Stimulated activated memory B cell treated with anti-CD40 and anti-IgM and Interleukin-4, amounts not matched to agents 10 μg/mL and 1 μg/mL and 100 μg/mL, for 72 hours (primary cell): ENCODE data around the gene LDHAL6A.

Source experiments
- ATAC-seq: fragments of 150-1000 bp; cut with Tn5 transposase; 2 replicates; pipeline ENCODE4 v1.10.0; 2021
- H3K27ac Mint-ChIP-seq: one replicate; pipeline ENCODE4 v1.8.0; 2022; ENCODE audit warnings: mild to moderate bottlenecking, mixed read lengths
- H3K27me3 Mint-ChIP-seq: one replicate; pipeline ENCODE4 v1.8.0; 2022; ENCODE audit warnings: mixed read lengths
- H3K36me3 Mint-ChIP-seq: one replicate; pipeline ENCODE4 v1.8.0; 2022; ENCODE audit warnings: mixed read lengths
- H3K4me1 Mint-ChIP-seq: one replicate; pipeline ENCODE4 v1.8.0; 2022; ENCODE audit warnings: mixed read lengths
- H3K4me3 Mint-ChIP-seq: one replicate; pipeline ENCODE4 v1.8.0; 2022; ENCODE audit warnings: mild to moderate bottlenecking, moderate library complexity, mixed read lengths
- H3K9me3 Mint-ChIP-seq: one replicate; pipeline ENCODE4 v1.8.0; 2022; ENCODE audit warnings: mixed read lengths

The LDHAL6A gene

DNA sequence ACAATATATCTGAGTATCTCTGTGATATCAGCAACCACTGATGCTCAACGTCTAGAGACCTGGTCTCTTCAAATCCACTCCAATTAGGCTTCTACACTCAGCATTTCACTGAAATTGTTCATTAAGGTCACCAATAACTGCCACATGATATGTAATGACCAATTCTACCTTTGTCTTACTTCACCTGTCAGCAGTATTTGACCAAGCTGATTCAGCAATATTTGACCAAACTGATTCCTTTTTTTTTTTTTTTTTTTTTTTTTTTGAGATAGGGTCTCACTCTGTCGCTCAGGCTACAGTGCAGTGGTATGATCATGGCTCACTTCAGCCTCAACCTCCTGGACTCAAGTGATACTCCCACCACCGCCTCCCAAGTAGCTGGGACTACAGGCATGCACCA lies 65.5 kb downstream of the LDHAL6A start:
- Mint-ChIP-seq H3K9me3 (no peaks in the 10 kb centered on the region), H3K27me3 (no peaks in the 10 kb centered on the region), H3K4me3 (no peak overlapping the region), H3K27ac (no peak overlapping the region), H3K36me3 (peaks cover 17% of the 10 kb centered on the region), H3K4me1 (peaks cover 27% of the 10 kb centered on the region)
- no peak for ATAC-seq

DNA sequence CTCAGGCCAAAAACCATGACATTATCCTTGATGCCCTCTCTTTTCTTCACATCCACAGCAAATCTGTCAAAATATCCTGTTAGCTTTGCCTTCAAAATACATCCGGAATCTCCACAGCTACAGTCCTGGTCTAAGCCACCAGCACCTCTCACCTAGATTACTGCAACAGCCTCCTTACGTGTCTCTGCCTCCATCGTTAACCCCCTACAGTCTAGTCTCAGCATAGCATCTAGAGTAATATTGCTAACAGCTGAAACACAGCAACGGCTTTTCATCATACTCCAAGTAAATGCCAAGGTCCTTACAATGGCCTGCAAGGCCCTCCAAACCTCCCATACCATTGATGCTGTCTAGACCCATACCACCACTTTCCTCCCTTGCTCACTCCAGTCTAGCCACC lies 66.7 kb downstream of the LDHAL6A start:
- H3K4me1 Mint-ChIP-seq = peaks cover 27% of the 10 kb centered on the region
- no peaks in the 10 kb centered on the region for H3K9me3 Mint-ChIP-seq
- H3K4me3 Mint-ChIP-seq = no peak overlapping the region
- ATAC-seq = no peak
- H3K27me3 Mint-ChIP-seq = no peaks in the 10 kb centered on the region
- H3K27ac Mint-ChIP-seq = peak overlapping the region; percentile 22
- H3K36me3 Mint-ChIP-seq = peaks cover 17% of the 10 kb centered on the region

DNA sequence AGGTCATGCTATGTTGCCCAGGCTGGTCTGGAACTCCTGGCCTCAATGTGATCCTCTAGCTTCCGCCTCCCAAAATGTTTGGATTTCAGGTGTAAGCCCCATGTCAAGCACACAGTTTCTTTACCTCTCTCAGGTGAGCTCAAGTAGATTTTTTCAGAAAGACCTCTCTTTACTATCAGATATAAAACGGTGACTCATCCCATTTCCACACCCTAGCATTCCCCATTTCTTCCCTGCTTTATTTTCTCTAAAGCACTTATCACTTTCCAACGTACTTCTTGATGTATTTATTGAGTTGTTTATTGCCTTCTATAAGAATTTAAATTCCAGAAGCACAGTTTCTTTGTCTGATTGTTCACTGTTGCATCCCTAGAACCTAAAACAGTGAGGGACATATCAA lies 67.4 kb downstream of the LDHAL6A start:
- Mint-ChIP-seq H3K4me3 (no peak overlapping the region), H3K9me3 (no peaks in the 10 kb centered on the region), H3K27me3 (no peaks in the 10 kb centered on the region), H3K4me1 (peaks cover 34% of the 10 kb centered on the region), H3K27ac (no peak overlapping the region), H3K36me3 (peaks cover 17% of the 10 kb centered on the region)
- ATAC-seq = no peak

DNA sequence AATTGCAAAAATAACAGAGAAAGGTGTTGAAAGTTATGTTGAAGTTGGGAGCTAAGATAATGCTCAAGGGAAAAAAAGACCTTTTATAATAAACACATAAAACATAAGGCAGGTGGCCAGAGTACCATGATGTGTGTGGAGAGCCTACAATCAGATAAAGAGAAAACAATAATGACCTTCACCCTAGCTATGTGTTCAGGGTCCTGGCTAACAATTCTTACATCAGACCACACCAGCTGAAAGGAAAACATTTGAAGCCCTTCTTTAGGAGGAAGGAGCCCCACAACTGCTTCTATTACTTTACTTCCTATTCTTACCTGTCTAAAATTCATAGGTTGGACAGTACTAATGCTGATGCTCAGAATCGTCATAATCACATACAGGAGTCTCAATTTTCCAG lies 68.6 kb downstream of the LDHAL6A start:
- Mint-ChIP-seq H3K9me3 (no peaks in the 10 kb centered on the region), H3K27ac (no peak overlapping the region), H3K27me3 (no peaks in the 10 kb centered on the region), H3K4me1 (peaks cover 39% of the 10 kb centered on the region), H3K36me3 (peaks cover 17% of the 10 kb centered on the region), H3K4me3 (no peak overlapping the region)
- ATAC-seq = no peak

DNA sequence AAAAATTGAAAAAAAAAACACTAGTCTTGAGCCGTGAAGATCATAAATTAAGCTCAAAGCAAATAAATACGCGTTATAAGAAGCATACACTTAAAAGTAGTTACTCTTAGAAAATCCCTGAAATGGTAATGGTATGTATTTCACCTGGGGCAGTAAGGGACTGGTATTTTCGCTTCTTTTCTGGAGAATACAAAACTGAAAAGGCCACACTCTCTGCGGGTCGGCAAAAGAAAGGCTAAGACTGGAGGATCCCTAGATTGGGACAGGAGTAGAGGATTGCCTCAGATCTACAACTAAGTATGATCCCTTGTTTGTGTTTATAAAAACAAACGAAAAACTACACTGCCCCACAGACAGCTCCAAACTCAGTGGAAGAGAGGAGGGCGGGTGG lies 70.5 kb downstream of the LDHAL6A start:
- H3K4me3 Mint-ChIP-seq = peak overlapping the region; percentile 94
- H3K36me3 Mint-ChIP-seq = peaks cover 18% of the 10 kb centered on the region
- H3K4me1 Mint-ChIP-seq = peaks cover 28% of the 10 kb centered on the region
- ATAC-seq = no peak
- H3K27ac Mint-ChIP-seq = peak overlapping the region; percentile 95
- H3K9me3 Mint-ChIP-seq = no peaks in the 10 kb centered on the region
- no peaks in the 10 kb centered on the region for H3K27me3 Mint-ChIP-seq

DNA sequence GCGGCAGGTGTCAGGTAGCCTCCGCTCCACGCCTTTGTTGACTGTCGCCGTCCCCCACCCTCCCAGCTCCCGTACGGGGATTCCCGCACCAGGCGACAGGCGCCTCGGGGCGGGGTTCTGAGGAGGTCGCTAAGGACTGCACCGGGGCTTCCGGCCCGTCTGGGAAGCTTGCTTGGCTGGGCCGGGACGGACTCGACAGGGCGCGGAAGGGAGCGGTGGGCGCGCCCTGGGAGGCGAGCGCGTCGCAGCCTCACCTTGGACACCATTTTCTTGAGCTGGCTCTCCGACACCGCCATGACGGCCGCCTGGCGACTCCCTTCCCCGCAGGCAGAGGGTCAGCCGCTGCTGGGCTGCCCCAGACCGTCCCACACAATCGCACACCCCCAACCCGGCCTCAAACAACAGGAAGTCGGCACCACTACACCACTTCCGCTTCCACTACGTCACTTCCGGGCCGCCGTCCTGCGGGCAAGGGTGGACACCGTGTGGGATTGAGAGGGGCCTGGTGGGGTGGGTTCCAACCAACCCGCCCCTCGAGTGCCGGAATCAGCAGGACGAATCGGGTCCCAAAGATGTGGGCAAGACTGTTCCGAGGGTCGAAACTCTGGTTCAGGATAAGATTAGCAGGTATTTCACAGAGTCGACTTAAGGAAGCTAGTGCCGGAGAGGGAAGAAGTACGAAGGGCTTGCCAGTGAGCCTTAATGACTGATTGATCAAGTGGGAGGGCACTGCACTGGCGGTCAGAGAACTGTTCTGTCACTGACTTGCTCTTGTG lies 71.1 kb downstream of the LDHAL6A start, which contains the start of gene TSG101:
Gene TSG101 (minus strand): TSS at position 422 of the 776 bp plus-strand sequence. CDS start 126 bp downstream, at position 296.
- Mint-ChIP-seq H3K27me3 (no peaks in the 10 kb centered on the region), H3K36me3 (peaks cover 21% of the 10 kb centered on the region), H3K4me1 (peaks cover 28% of the 10 kb centered on the region), H3K9me3 (no peaks in the 10 kb centered on the region), H3K4me3 (peak within 1 kb of the TSS; percentile 94), H3K27ac (peak within 1 kb of the TSS; percentile 95)
- peak; percentile 99 for ATAC-seq

DNA sequence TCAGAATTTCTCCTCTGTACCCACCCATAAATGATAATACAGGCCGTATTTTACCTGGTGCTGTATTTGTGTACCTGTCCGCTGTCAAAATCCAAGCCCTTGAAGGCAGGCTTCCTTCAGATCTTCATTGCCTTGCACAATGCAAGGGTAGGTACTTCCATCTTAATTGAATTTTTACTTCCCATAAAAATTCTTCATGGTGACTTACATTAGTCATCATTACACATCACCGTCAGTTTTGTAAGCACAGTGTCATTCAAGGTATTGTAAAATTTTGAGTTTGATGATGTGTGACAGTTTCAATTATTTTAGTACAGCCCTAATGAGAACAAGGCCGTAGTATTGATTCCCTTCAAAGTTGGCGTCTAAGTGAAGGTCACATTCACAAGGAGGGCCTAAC lies 71.9 kb downstream of the LDHAL6A start:
- H3K27me3 Mint-ChIP-seq = no peaks in the 10 kb centered on the region
- H3K9me3 Mint-ChIP-seq = no peaks in the 10 kb centered on the region
- H3K4me3 Mint-ChIP-seq = peak overlapping the region; percentile 94
- ATAC-seq = no peak
- peaks cover 20% of the 10 kb centered on the region for H3K4me1 Mint-ChIP-seq
- H3K27ac Mint-ChIP-seq = peak overlapping the region; percentile 95
- peaks cover 14% of the 10 kb centered on the region for H3K36me3 Mint-ChIP-seq
